HepG2 (cell line): ENCODE results near the gene ACTN2. TPM values are rescaled to one million over a fixed set of nuclear protein-coding genes. Genes with fewer than 3 reads are reported as not detected.

Source experiments
- ATAC-seq: fragments of 200-7000 bp; cut with Tn5 transposase; 3 replicates; pipeline ENCODE4 v1.9.1; 2020; ENCODE audit warnings: mild to moderate bottlenecking, moderate library complexity
- BruUV-seq: library from RNA; stranded (reverse); fragments of 400-500 nt; replicated peaks from 2 replicates; lab custom pipeline; 2021; lab: Mats Ljungman, UMichigan
- CTCF ChIA-PET: fragments of 300-600 bp; formaldehyde crosslinking; extraction: SDS; loops from one replicate; lab custom pipeline; 2021; ENCODE audit warnings: low total read pairs, inconsistent platforms, low intra/inter-chr PET ratio; lab: Yijun Ruan, JAX
- POLR2A ChIA-PET: fragments of 350-600 bp; sonication (Branson Sonifier 250); formaldehyde crosslinking; loops from one replicate; lab custom pipeline; 2020; ENCODE audit warnings: antibody characterized with exemption, inconsistent platforms; lab: Yijun Ruan, JAX
- DNase-seq: peaks from one replicate; pipeline ENCODE4 v3.0.0-alpha.2; 2015; ENCODE audit warnings: low spot score
- FAIRE-seq: peaks from 3 replicates; lab custom pipeline; 2011; peaks lifted over from hg19 to GRCh38; lab: Jason Lieb, UNC
- H2AFZ ChIP-seq: one replicate; pipeline ENCODE4 v1.6.1; 2011; ENCODE audit warnings: low read length, inconsistent platforms
- H3K27ac ChIP-seq: fragments of 300-600 bp; 3 replicates; pipeline ENCODE4 v1.8.0; 2011; ENCODE audit warnings: mixed run types, mild to moderate bottlenecking, mixed read lengths, low read length, inconsistent platforms; ENCODE audit not compliant: insufficient read depth; ENCODE audit errors: extremely low read length
- H3K27me3 ChIP-seq, 2 experiments: fragments of 200-600 bp in 1 of 2; 2 replicates in 1 of 2; 3 replicates in 1 of 2; pipeline versions ENCODE4 v1.6.0 to v1.8.0; 2011; ENCODE audit warnings: low read length in 2 of 2, mild to moderate bottlenecking in 2 of 2, moderate library complexity in 2 of 2, inconsistent platforms in 1 of 2; ENCODE audit not compliant: insufficient read depth in 2 of 2, control insufficient read depth in 1 of 2
- H3K36me3 ChIP-seq, 2 experiments: fragments of 200-600 bp in 1 of 2; replicated peaks in 1 of 2; 2 replicates in 1 of 2; 3 replicates in 1 of 2; pipeline versions ENCODE4 v1.5.1 to v1.8.0; 2011; ENCODE audit warnings: low read length in 2 of 2, inconsistent platforms in 1 of 2; ENCODE audit not compliant: insufficient read depth in 2 of 2, control insufficient read depth in 1 of 2
- H3K4me1 ChIP-seq: 2 replicates; pipeline ENCODE4 v1.5.1; 2012; ENCODE audit warnings: low read length, inconsistent platforms; ENCODE audit not compliant: insufficient read depth
- H3K4me2 ChIP-seq: 2 replicates; pipeline ENCODE4 v1.6.0; 2011; ENCODE audit warnings: low read depth, low read length, inconsistent platforms
- H3K4me3 ChIP-seq, 3 experiments: fragments of 200-600 bp in 1 of 3; sonication (generic), shearing (Covaris generic) in 1 of 3; replicated peaks in 1 of 3; 2 replicates each; pipeline ENCODE4 v1.5.1; 2011 to 2016; ENCODE audit warnings: low read length in 3 of 3, inconsistent platforms in 2 of 3, low read depth in 2 of 3, mild to moderate bottlenecking in 2 of 3, control low read depth in 1 of 3, mixed read lengths in 1 of 3; ENCODE audit not compliant: insufficient read depth in 1 of 3
- H3K79me2 ChIP-seq: one replicate; pipeline ENCODE4 v1.6.1; 2011; ENCODE audit warnings: low read length, inconsistent platforms; ENCODE audit not compliant: insufficient read depth
- H3K9ac ChIP-seq: 2 replicates; pipeline ENCODE4 v1.6.0; 2011; ENCODE audit warnings: mild to moderate bottlenecking, low read depth, low read length, inconsistent platforms; ENCODE audit not compliant: insufficient read depth
- H3K9me3 ChIP-seq: 2 replicates; pipeline ENCODE4 v1.5.1; 2012; ENCODE audit warnings: mild to moderate bottlenecking, low read length
- H4K20me1 ChIP-seq: 2 replicates; pipeline ENCODE4 v1.6.0; 2011; ENCODE audit warnings: inconsistent platforms, mild to moderate bottlenecking, low read length, moderate library complexity; ENCODE audit not compliant: insufficient read depth
- DNMT1 ChIP-seq: sonication (generic); formaldehyde crosslinking; IDR thresholded peaks from 2 replicates; pipeline ENCODE4 v1.5.1; 2020; ENCODE audit warnings: mild to moderate bottlenecking, missing genetic modification reagents
- FOXA1 ChIP-seq, 2 experiments: fragments of 450-650 bp in 1 of 2; sonication (generic) in 1 of 2; formaldehyde crosslinking in 1 of 2; IDR thresholded peaks; 2 replicates each; pipeline versions ENCODE4 v1.4.0 to v1.6.1; 2016 to 2020; ENCODE audit warnings: missing genetic modification reagents in 1 of 2
- GATA4 ChIP-seq: sonication (generic); IDR thresholded peaks from 2 replicates; pipeline ENCODE4 v1.6.1; 2016; ENCODE audit warnings: antibody characterized with exemption, low read depth, borderline replicate concordance
- MTF2 ChIP-seq: sonication (generic); formaldehyde crosslinking; IDR thresholded peaks from 2 replicates; pipeline ENCODE4 v1.5.0; 2020; ENCODE audit warnings: missing genetic modification reagents, borderline replicate concordance
- NR2F6 ChIP-seq, 2 experiments: IDR thresholded peaks; 2 replicates each; pipeline ENCODE4 v1.6.1; 2016; ENCODE audit warnings: antibody characterized with exemption in 1 of 2, mild to moderate bottlenecking in 1 of 2
- PTBP1 ChIP-seq: fragments of 200-400 bp; formaldehyde crosslinking; IDR thresholded peaks from 2 replicates; pipeline ENCODE4 v1.6.1; 2018; ENCODE audit warnings: low read length, low read depth; ENCODE audit not compliant: poor library complexity, severe bottlenecking
- ZBTB3 ChIP-seq: sonication (generic); formaldehyde crosslinking; IDR thresholded peaks from 2 replicates; pipeline ENCODE4 v1.4.0; 2020; ENCODE audit warnings: low read depth, mild to moderate bottlenecking, moderate library complexity, missing genetic modification reagents, borderline replicate concordance
- ZBTB37 ChIP-seq: sonication (generic); formaldehyde crosslinking; IDR thresholded peaks from 2 replicates; pipeline ENCODE4 v1.4.0; 2020; ENCODE audit warnings: mild to moderate bottlenecking, missing genetic modification reagents
- ZFP91 ChIP-seq: sonication (generic); formaldehyde crosslinking; IDR thresholded peaks from 2 replicates; pipeline ENCODE4 v1.9.0; 2022; ENCODE audit warnings: missing genetic modification reagents, mild to moderate bottlenecking, borderline replicate concordance
- ZNF142 ChIP-seq: sonication (generic); formaldehyde crosslinking; IDR thresholded peaks from 2 replicates; pipeline ENCODE4 v1.4.0; 2020; ENCODE audit warnings: missing genetic modification reagents
- ZNF558 ChIP-seq: sonication (generic); formaldehyde crosslinking; IDR thresholded peaks from 2 replicates; pipeline ENCODE4 v1.9.0; 2022; ENCODE audit warnings: mild to moderate bottlenecking, missing genetic modification reagents, borderline replicate concordance
- ZNF773 ChIP-seq: sonication (generic); formaldehyde crosslinking; IDR thresholded peaks from 2 replicates; pipeline ENCODE4 v1.4.0; 2020; ENCODE audit warnings: missing genetic modification reagents, borderline replicate concordance
- WGBS: methylation state at CpG from one replicate; pipeline ENCODE4 v1.1.6; 2017; ENCODE audit warnings: low lambda C conversion rate; 5-methylcytosine and 5-hydroxymethylcytosine counted together
- in situ Hi-C: cut with HindIII; loops from 2 replicates; pipeline ENCODE4 v1.10.0; 2017; ENCODE audit warnings: low pct_unique_long_range_greater_than_20kb; ENCODE audit not compliant: extremely low pct_ligation_motif_present
- intact Hi-C: fragments of 100-400 bp; cut with micrococcal nuclease; formaldehyde crosslinking; loops from one replicate; pipeline ENCODE4 v1.10.0; 2022; ENCODE audit not compliant: unreplicated experiment
- polyA plus RNA-seq, 8 experiments: library from polyadenylated mRNA; depleted of rRNA in 3 of 8; stranded (reverse) in 7 of 8; unstranded in 1 of 8; fragments of >200 nt; fragmentation: Illumina TruSeq in 4 of 8; extraction: Trizol in 4 of 8; gene quantifications; 2 replicates each; pipeline versions ENCODE4 v1.2.1 to v1.2.3, GENCODE V29; 2011 to 2016; ENCODE audit warnings: low read depth in 4 of 8, missing spikeins in 1 of 8, mixed read lengths in 1 of 8; ENCODE audit not compliant: insufficient read depth in 1 of 8
- total RNA-seq, 5 experiments: library from RNA; depleted of rRNA; stranded (reverse); fragments of >200 nt; fragmentation: Illumina TruSeq; extraction: Trizol; gene quantifications; 2 replicates each; pipeline ENCODE4 v1.2.3, GENCODE V29; 2016; ENCODE audit warnings: low read depth in 1 of 5

ACTN2 gene
- total and polyA plus RNA-seq, 2 of the 13 experiments (the other 11 are each of a cell fraction or from before 2014, with no cell fraction given), result 0.04 to 0.13 TPM

GRCh38 chr1:236766506-236766905 is 80.2 kb downstream of the ACTN2 start:
- TF ChIP-seq GATA4 (no peak), DNMT1 (CRISPR knock-in tag) (no peak), ZNF142 (CRISPR knock-in tag) (no peak), ZFP91 (CRISPR knock-in tag) (no peak), MTF2 (no peak), PTBP1 (no peak), FOXA1 (IDR thresholded peaks at IDR 0.05) (no peak), FOXA1 (CRISPR knock-in tag; IDR thresholded peaks at IDR 0.05) (no peak), NR2F6 (IDR thresholded peaks at IDR 0.05) (no peak), NR2F6 (CRISPR knock-in tag; IDR thresholded peaks at IDR 0.05) (no peak), ZNF773 (no peak), ZBTB37 (CRISPR knock-in tag) (peak; percentile 76; the same call in 1 of the 2 replicates), ZBTB3 (0 out of 2 replicates have a peak, but pooled peaks have one; percentile 40), ZNF558 (CRISPR knock-in tag) (no peak)
- Histone ChIP-seq H3K4me2 (0 out of 2 replicates have a peak overlapping the region, but pooled peaks have one; percentile 7), H3K9ac (no peak overlapping the region), H2AFZ (no peak overlapping the region), H4K20me1 (no peaks in the 10 kb centered on the region), H3K36me3 (no peaks in the 10 kb centered on the region), H3K27ac (no peak overlapping the region), H3K9me3 (no peaks in the 10 kb centered on the region), H3K4me3 (no peak overlapping the region), H3K27me3 (peaks cover 0 to 14% of the 10 kb centered on the region in 2 experiments; a peak in 2 of 5 replicates), H3K4me1 (peaks cover 11% of the 10 kb centered on the region), H3K79me2 (no peaks in the 10 kb centered on the region)
- WGBS, result 5% methylated on average over 3 of the region's 3 CpGs
- ChIA-PET CTCF (no interaction called here), POLR2A (no interaction called here)
- BruUV-seq, result no TSS peak
- ATAC-seq (no peak; the same call in 2 of the 3 replicates), DNase-seq (no peak), FAIRE-seq (no peak)
- in situ Hi-C loops (loop anchor here (10.0 to 25.0 kb wide), 2 partner anchors 371 to 798 kb away; no protein-coding TSS in a partner anchor), intact Hi-C loops (no loop called here)
